K562 (cell line): ENCODE measurements around the gene ACAT2. TPM values are rescaled to one million over a fixed set of nuclear protein-coding genes. Genes with fewer than 3 reads are reported as not detected.
A peak's percentile ranks its signal among the peaks of the same experiment; 100 is the strongest.

Experiments used
- ARID1B ChIP-seq: fragments of 450-650 bp; IDR thresholded peaks from 2 replicates; pipeline ENCODE4 v1.6.1; 2016; ENCODE audit warnings: antibody characterized with exemption, mild to moderate bottlenecking, inconsistent platforms
- CREB1 ChIP-seq, 2 experiments: sonication (generic) in 1 of 2; formaldehyde crosslinking in 1 of 2; IDR thresholded peaks; 2 replicates each; pipeline versions ENCODE4 v1.6.1 to v1.8.0; 2012 to 2022; ENCODE audit warnings: inconsistent platforms in 1 of 2, mild to moderate bottlenecking in 1 of 2, missing genetic modification reagents in 1 of 2, moderate library complexity in 1 of 2
- GTF2E2 ChIP-seq: fragments of 200-800 bp; sonication (Bioruptor generic); IDR thresholded peaks from 2 replicates; pipeline ENCODE4 v1.6.1; 2016; ENCODE audit warnings: missing genetic modification characterization, missing compliant biosample characterization
- KAT7 ChIP-seq: sonication (generic); formaldehyde crosslinking; IDR thresholded peaks from 2 replicates; pipeline ENCODE4 v1.8.0; 2022; ENCODE audit warnings: missing genetic modification reagents, mild to moderate bottlenecking, borderline replicate concordance
- LCOR ChIP-seq: sonication (generic); formaldehyde crosslinking; IDR thresholded peaks from 2 replicates; pipeline ENCODE4 v1.8.0; 2022; ENCODE audit warnings: mild to moderate bottlenecking, missing genetic modification reagents
- MNT ChIP-seq, 2 experiments: fragments of 450-650 bp; conservative IDR thresholded peaks; 2 replicates each; pipeline ENCODE4 v1.6.1; 2017; ENCODE audit warnings: mild to moderate bottlenecking in 2 of 2, moderate library complexity in 2 of 2
- NR3C1 ChIP-seq: sonication (generic); formaldehyde crosslinking; IDR thresholded peaks from 2 replicates; pipeline ENCODE4 v1.8.1; 2022; ENCODE audit warnings: missing genetic modification reagents
- SMC3 ChIP-seq: conservative IDR thresholded peaks from 2 replicates; pipeline ENCODE4 v1.6.1; 2011; ENCODE audit warnings: low read depth, low read length, improper control_type of control experiment; ENCODE audit not compliant: insufficient read depth
- ZBTB49 ChIP-seq: sonication (generic); formaldehyde crosslinking; IDR thresholded peaks from 2 replicates; pipeline ENCODE4 v1.8.0; 2022; ENCODE audit warnings: missing genetic modification reagents, mild to moderate bottlenecking, borderline replicate concordance
- ZBTB7A ChIP-seq: IDR thresholded peaks from 2 replicates; pipeline ENCODE4 v1.6.1; 2011; ENCODE audit warnings: low read depth, mild to moderate bottlenecking, low read length, moderate library complexity, borderline replicate concordance; ENCODE audit not compliant: control insufficient read depth
- ZNF197 ChIP-seq: fragments of 200-800 bp; sonication (Bioruptor generic); IDR thresholded peaks from 2 replicates; pipeline ENCODE4 v1.6.1; 2016; ENCODE audit warnings: low read depth, missing genetic modification characterization, missing compliant biosample characterization
- polyA plus RNA-seq, 8 experiments: library from polyadenylated mRNA; depleted of rRNA in 4 of 8; stranded (reverse) in 5 of 8; unstranded in 3 of 8; fragments of >200 nt; fragmentation: Nextera tagmentation in 2 of 8; fragmentation: Illumina TruSeq in 1 of 8; extraction: Ambion mirVana in 2 of 8; extraction: Trizol in 1 of 8; gene quantifications; 2 replicates each; pipeline versions ENCODE4 v1.2.1 to v1.2.3, GENCODE V29; 2011 to 2014; ENCODE audit warnings: inconsistent platforms in 1 of 8, missing spikeins in 1 of 8
- total RNA-seq, 7 experiments: library from RNA; depleted of rRNA in 6 of 7; stranded (reverse); fragments of >200 nt in 6 of 7; fragmentation: Illumina TruSeq in 2 of 7; extraction: Trizol in 2 of 7; gene quantifications; 2 replicates each; pipeline versions ENCODE4 v1.2.1 to v1.2.3, GENCODE V29; 2011 to 2021; ENCODE audit warnings: low replicate concordance in 1 of 7
- TF ChIP-seq, protein P1 (sequence below), 2 experiments: IDR thresholded peaks; 2 replicates each; pipeline ENCODE4 v1.6.1; 2011; ENCODE audit warnings: borderline replicate concordance in 1 of 2, control low read depth in 1 of 2, low read depth in 1 of 2, low read length in 1 of 2, mild to moderate bottlenecking in 1 of 2, mixed read lengths in 1 of 2, moderate library complexity in 1 of 2; ENCODE audit not compliant: insufficient read depth in 1 of 2, insufficient read length in 1 of 2, poor library complexity in 1 of 2, severe bottlenecking in 1 of 2; ENCODE audit errors: extremely low read depth in 1 of 2

Gene ACAT2
- total and polyA plus RNA-seq, 9 of the 15 experiments (the other 6 are each of a cell fraction or from before 2014, with no cell fraction given): 63.0 to 309 (median 144) TPM

- TF ChIP-seq CREB1 (IDR thresholded peaks at IDR 0.05) (no peak), CREB1 (CRISPR knock-in tag; IDR thresholded peaks at IDR 0.05) (no peak), ZBTB7A (peak; percentile 18; the same call in 1 of the 2 replicates), LCOR (0 out of 2 replicates have a peak, but pooled peaks have one; percentile 28), NR3C1 (CRISPR knock-in tag) (peak; percentile 47), MNT (conservative IDR thresholded peaks at IDR 0.05) (peak; percentile 73 to 88; a peak in 3 of 4 replicates), ZNF197 (CRISPR knock-in tag) (peak; percentile 29; the same call in 1 of the 2 replicates), ARID1B (0 out of 2 replicates have a peak, but pooled peaks have one; percentile 13), SMC3 (no peak), ZBTB49 (0 out of 2 replicates have a peak, but pooled peaks have one; percentile 75), GTF2E2 (tag) (peak; percentile 45; the same call in 1 of the 2 replicates), KAT7 (CRISPR knock-in tag) (peak; percentile 98)
- TF ChIP-seq, protein P1, sequence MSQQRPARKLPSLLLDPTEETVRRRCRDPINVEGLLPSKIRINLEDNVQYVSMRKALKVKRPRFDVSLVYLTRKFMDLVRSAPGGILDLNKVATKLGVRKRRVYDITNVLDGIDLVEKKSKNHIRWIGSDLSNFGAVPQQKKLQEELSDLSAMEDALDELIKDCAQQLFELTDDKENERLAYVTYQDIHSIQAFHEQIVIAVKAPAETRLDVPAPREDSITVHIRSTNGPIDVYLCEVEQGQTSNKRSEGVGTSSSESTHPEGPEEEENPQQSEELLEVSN (IDR thresholded peaks at IDR 0.05; ENCODE audit: borderline replicate concordance in 1 of 2, extremely low read depth in 1 of 2, insufficient read depth in 1 of 2, insufficient read length in 1 of 2, low read depth in 1 of 2, low read length in 1 of 2, poor library complexity in 1 of 2, severe bottlenecking in 1 of 2): peak in 1 of 2 experiments; percentile 80
Measured at GRCh38 chr6:159788753-159789376, 27.0 kb downstream of the ACAT2 start (continued).
